HFFc6 (cell line): ENCODE data around the gene DR1. TPM values are rescaled to one million over a fixed set of nuclear protein-coding genes. Genes with fewer than 3 reads are reported as not detected.

Experiments used
- DNase-seq: peaks from one replicate; pipeline ENCODE4 v3.0.0-alpha.2; 2018
- H3K27ac Mint-ChIP-seq: 2 replicates; pipeline ENCODE4 v1.8.0; 2020; ENCODE audit warnings: mild to moderate bottlenecking, mixed read lengths
- H3K27me3 Mint-ChIP-seq: 2 replicates; pipeline ENCODE4 v1.8.0; 2021; ENCODE audit warnings: mild to moderate bottlenecking, moderate library complexity, mixed read lengths; ENCODE audit not compliant: insufficient read depth
- H3K36me3 Mint-ChIP-seq: 2 replicates; pipeline ENCODE4 v1.8.0; 2021; ENCODE audit warnings: low read depth, mixed read lengths
- H3K4me1 Mint-ChIP-seq: 2 replicates; pipeline ENCODE4 v1.8.0; 2020; ENCODE audit warnings: low read depth, mixed read lengths
- H3K4me3 Mint-ChIP-seq: 2 replicates; pipeline ENCODE4 v1.8.0; 2020; ENCODE audit warnings: mild to moderate bottlenecking, moderate library complexity, mixed read lengths
- H3K9me3 Mint-ChIP-seq: 2 replicates; pipeline ENCODE4 v1.8.0; 2020; ENCODE audit warnings: mild to moderate bottlenecking, mixed read lengths
- total RNA-seq, 6 experiments: library from RNA; stranded (reverse); fragmentation: NEBNext Ultra II Directional; extraction: Animal tissue kit (Norgen Biotek cat#: 25700); gene quantifications; 2 replicates in 1 of 6; 3 replicates in 5 of 6; pipeline ENCODE4 v1.2.3, GENCODE V29; 2021
- TF ChIP-seq, protein P1 (sequence below): fragments of 200-600 bp; sonication (generic); IDR thresholded peaks from 2 replicates; pipeline ENCODE4 v1.5.0; 2021; ENCODE audit warnings: antibody characterized with exemption, mild to moderate bottlenecking

DR1 gene
- total RNA-seq, 6 experiments from 2014 or later = 76.8 to 90.8 (median 83.1) TPM

DNA sequence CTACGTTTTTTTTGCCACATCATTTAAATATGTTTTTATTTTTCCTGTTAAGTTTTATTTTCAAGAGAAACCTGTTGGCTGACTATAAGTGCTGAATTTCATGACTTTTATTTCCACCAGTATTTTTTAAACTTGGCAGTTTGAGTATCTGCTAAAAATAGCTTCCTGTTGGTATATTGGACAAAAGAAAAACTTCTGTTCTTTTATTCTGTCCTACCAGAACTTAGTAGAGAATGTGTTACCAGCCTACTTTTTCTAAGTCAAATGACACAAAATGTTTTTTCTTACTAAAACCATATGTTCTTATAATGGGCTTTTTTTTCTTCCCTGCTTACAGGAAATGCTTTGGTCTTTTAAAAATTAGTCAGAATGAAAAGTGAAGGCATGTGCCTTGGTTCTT, 7.6 kb downstream of the DR1 start:
- Mint-ChIP-seq H3K4me1 (peaks cover 55% of the 10 kb centered on the region), H3K36me3 (peaks cover 37% of the 10 kb centered on the region), H3K27me3 (no peaks in the 10 kb centered on the region; the same call in 1 of the 2 replicates), H3K9me3 (no peaks in the 10 kb centered on the region), H3K4me3 (no peak overlapping the region), H3K27ac (peak overlapping the region; percentile 43)
- no peak for DNase-seq
- TF ChIP-seq, protein P1, sequence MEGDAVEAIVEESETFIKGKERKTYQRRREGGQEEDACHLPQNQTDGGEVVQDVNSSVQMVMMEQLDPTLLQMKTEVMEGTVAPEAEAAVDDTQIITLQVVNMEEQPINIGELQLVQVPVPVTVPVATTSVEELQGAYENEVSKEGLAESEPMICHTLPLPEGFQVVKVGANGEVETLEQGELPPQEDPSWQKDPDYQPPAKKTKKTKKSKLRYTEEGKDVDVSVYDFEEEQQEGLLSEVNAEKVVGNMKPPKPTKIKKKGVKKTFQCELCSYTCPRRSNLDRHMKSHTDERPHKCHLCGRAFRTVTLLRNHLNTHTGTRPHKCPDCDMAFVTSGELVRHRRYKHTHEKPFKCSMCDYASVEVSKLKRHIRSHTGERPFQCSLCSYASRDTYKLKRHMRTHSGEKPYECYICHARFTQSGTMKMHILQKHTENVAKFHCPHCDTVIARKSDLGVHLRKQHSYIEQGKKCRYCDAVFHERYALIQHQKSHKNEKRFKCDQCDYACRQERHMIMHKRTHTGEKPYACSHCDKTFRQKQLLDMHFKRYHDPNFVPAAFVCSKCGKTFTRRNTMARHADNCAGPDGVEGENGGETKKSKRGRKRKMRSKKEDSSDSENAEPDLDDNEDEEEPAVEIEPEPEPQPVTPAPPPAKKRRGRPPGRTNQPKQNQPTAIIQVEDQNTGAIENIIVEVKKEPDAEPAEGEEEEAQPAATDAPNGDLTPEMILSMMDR = no peak

DNA sequence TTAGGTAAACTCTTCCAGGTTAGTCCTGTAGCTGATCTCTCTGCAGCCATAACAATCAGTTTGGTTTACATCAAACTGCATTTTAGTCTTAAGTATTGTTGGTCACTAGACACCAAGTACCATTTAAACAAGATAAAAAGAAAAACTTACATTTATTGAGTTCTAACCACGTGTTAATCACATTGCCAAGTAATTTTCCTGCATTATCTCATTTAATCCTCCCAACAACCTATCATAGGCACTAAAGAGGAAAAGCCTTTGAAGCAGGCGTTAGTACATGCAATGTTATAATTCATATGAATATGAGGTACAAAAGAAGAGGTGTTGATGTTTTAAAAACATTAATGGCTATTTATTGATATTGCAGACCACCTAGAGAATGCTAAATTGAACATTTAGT, 9.0 kb downstream of the DR1 start:
- no peak overlapping the region; the same call in 1 of the 2 replicates for H3K27ac Mint-ChIP-seq
- no peak for DNase-seq

DNA sequence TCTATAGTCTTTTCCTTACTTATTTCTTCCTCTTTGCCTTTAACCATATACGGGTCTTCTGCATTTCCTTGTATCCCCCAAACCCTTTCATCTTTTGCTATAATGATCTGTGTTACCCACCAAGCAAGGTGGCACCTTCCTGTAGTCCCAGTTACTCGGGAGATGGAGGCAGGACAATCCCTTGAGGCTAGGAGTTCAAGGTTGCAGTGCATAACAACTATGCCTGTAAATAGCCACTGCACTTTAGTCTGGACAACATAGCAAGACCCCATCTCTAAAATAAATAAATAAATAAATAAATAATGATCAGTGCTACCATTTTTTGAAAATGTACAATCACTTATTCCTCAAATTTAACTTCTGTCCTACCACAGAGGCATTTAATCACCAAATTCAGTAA, 11.5 kb downstream of the DR1 start:
- Mint-ChIP-seq H3K4me1 (peaks cover 60% of the 10 kb centered on the region), H3K9me3 (no peaks in the 10 kb centered on the region), H3K27me3 (no peaks in the 10 kb centered on the region; the same call in 1 of the 2 replicates), H3K36me3 (peaks cover 35% of the 10 kb centered on the region), H3K27ac (no peak overlapping the region), H3K4me3 (no peak overlapping the region)
- DNase-seq = no peak
- TF ChIP-seq, protein P1 = no peak

More for the DNA sequence above, 9.0 kb downstream of the DR1 start:
- TF ChIP-seq, protein P1 = no peak
- H3K9me3 Mint-ChIP-seq = no peaks in the 10 kb centered on the region
- H3K27me3 Mint-ChIP-seq = no peaks in the 10 kb centered on the region; the same call in 1 of the 2 replicates
- peaks cover 37% of the 10 kb centered on the region for H3K36me3 Mint-ChIP-seq
- H3K4me3 Mint-ChIP-seq = no peak overlapping the region
- peaks cover 60% of the 10 kb centered on the region for H3K4me1 Mint-ChIP-seq

DNA sequence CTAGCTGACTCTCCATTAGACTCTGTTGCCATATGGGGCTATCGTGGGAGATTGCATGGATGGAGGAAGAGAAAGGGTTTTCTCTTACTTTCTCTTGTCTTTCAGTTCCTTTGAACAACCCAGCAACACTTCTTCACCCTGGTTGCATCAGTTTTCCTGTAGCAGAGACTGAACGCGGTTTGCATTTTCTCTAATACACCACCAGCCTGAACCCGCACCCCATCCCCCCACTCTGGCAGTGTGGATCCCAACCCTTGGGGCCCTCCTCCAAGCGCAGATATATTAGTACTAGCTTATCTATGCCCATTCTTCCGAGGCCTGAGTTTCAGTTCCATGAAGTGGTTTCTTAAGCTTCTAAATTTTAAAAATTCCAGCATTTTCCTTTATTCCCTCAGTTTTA, 12.6 kb downstream of the DR1 start:
- no peaks in the 10 kb centered on the region; the same call in 1 of the 2 replicates for H3K27me3 Mint-ChIP-seq
- H3K4me1 Mint-ChIP-seq = peaks cover 50% of the 10 kb centered on the region
- TF ChIP-seq, protein P1 = no peak
- no peak for DNase-seq
- H3K36me3 Mint-ChIP-seq = peaks cover 41% of the 10 kb centered on the region
- H3K4me3 Mint-ChIP-seq = no peak overlapping the region
- no peaks in the 10 kb centered on the region for H3K9me3 Mint-ChIP-seq
- peak overlapping the region; percentile 4; the same call in 1 of the 2 replicates for H3K27ac Mint-ChIP-seq

DNA sequence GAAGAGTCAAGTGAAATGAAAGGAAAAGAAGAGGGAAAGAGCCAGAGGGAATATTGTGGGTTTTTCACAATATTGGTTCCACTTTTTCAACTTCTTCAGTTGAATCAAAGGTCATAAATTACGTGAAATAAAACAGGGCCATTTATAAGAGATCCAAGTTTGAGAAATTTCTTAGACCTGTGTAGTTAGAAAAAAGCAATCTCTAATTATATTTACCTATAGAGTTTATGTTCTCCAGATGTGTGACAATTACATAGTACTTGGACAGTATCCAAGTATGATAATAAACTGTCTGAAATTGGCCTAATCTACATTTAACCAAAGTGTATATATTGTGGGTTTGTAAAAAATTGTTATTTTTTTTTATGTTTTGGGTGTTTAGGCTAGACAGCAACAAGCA, 14.4 kb downstream of the DR1 start:
- TF ChIP-seq, protein P1 = no peak
- Mint-ChIP-seq H3K4me1 (peaks cover 39% of the 10 kb centered on the region), H3K4me3 (no peak overlapping the region), H3K36me3 (peaks cover 45% of the 10 kb centered on the region), H3K27ac (no peak overlapping the region), H3K27me3 (no peaks in the 10 kb centered on the region; the same call in 1 of the 2 replicates), H3K9me3 (no peaks in the 10 kb centered on the region)
- DNase-seq = no peak

DNA sequence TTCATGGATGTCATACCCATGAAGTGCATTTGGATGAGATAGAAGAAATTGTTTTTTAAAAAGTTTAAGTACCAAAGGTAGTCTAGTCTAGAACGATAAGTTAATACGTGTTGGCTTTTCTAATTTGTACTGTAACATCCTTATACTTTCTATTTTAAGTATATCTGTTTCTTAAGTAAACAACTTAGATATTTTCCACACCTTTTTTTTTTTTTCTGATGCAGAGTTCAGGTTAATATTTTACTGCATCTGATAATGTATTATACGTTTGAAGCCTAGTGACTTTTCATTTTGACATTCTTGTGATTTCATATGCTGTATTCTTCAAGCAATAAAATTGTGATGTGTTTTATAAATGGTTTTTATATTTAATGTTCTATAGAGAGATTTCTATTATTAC, 16.5 kb downstream of the DR1 start:
- Mint-ChIP-seq H3K27me3 (no peaks in the 10 kb centered on the region; the same call in 1 of the 2 replicates), H3K4me3 (no peak overlapping the region), H3K27ac (no peak overlapping the region), H3K4me1 (peaks cover 38% of the 10 kb centered on the region), H3K9me3 (no peaks in the 10 kb centered on the region), H3K36me3 (peaks cover 38% of the 10 kb centered on the region)
- DNase-seq = no peak
- TF ChIP-seq, protein P1 = no peak
